ENCODE results near the gene MED7. TPM values are rescaled to one million over a fixed set of nuclear protein-coding genes. Genes with fewer than 3 reads are reported as not detected.

Gene MED7
- total RNA-seq, 2 experiments from 2014 or later: 7.0 to 8.7 TPM

GRCh38 chr5:157143127-157143971 lies 684 bp upstream of the MED7 start:
- ATAC-seq (ENCODE audit: poor library complexity) (peak; percentile 61), DNase-seq (peak; percentile 25 to 73 (median 46))
- Mint-ChIP-seq H3K36me3 (ENCODE audit: low read depth) (peaks cover 49% of the 10 kb centered on the region), H3K27ac (peak overlapping the region; percentile 98), H3K9me3 (no peaks in the 10 kb centered on the region), H3K27me3 (no peaks in the 10 kb centered on the region), H3K4me3 (peak overlapping the region; percentile 95), H3K4me1 (ENCODE audit: low read depth) (peaks cover 61% of the 10 kb centered on the region)
- intact Hi-C loops (cut with DNase I, micrococcal nuclease): loop anchor here (5.0 to 10.0 kb wide), 2 partner anchors 599 to 711 kb away; partner anchors contain the start of genes CLINT1 (in 1 of the 2) and LSM11 (in 1 of the 2)
- POLR2A ChIA-PET: interaction anchor here (0.7 to 2.9 kb wide), 56 partner anchors 9 to 588 kb away, joined by 3 to 60 read pairs (median 6); partner anchors contain the start of genes C5orf52, CYFIP2, HAVCR2 and ITK
- Histone ChIP-seq H3K27ac (ENCODE audit: low read depth in 1 of 2, low read length in 2 of 2) (peak overlapping the region; percentile 81 to 88), H3K4me1 (ENCODE audit: insufficient read depth, low read length) (peaks cover 36% of the 10 kb centered on the region), H3K36me3 (ENCODE audit: insufficient read depth, low read length) (peaks cover 13% of the 10 kb centered on the region), H3K27me3 (ENCODE audit: control insufficient read depth in 1 of 2, insufficient read depth in 2 of 2, low read length in 2 of 2) (no peaks in the 10 kb centered on the region), H3K9me3 (ENCODE audit: control insufficient read depth in 1 of 2, insufficient read depth in 1 of 2, low read length in 2 of 2) (no peaks in the 10 kb centered on the region), H3K4me3 (ENCODE audit: low read length) (peak overlapping the region; percentile 98)
- TF ChIP-seq CTCF (IDR thresholded peaks at IDR 0.05): no peak
- CTCF ChIA-PET: interaction anchor here (1.5 to 2.1 kb wide), 3 partner anchors 11 to 185 kb away, joined by 7 to 13 read pairs (median 7); no protein-coding TSS in a partner anchor

- Histone ChIP-seq H3K9me3 (ENCODE audit: control insufficient read depth in 1 of 2, insufficient read depth in 1 of 2, low read length in 2 of 2) (no peaks in the 10 kb centered on the region), H3K4me3 (ENCODE audit: low read length) (no peak overlapping the region), H3K27ac (ENCODE audit: low read depth in 1 of 2, low read length in 2 of 2) (no peak overlapping the region), H3K36me3 (ENCODE audit: insufficient read depth, low read length) (peaks cover 35% of the 10 kb centered on the region), H3K27me3 (ENCODE audit: control insufficient read depth in 1 of 2, insufficient read depth in 2 of 2, low read length in 2 of 2) (no peaks in the 10 kb centered on the region), H3K4me1 (ENCODE audit: insufficient read depth, low read length) (peaks cover 24% of the 10 kb centered on the region)
- ATAC-seq (ENCODE audit: poor library complexity) (no peak), DNase-seq (no peak)
- Mint-ChIP-seq H3K36me3 (ENCODE audit: low read depth) (peaks cover 60% of the 10 kb centered on the region), H3K27me3 (no peaks in the 10 kb centered on the region), H3K9me3 (no peaks in the 10 kb centered on the region), H3K4me3 (no peak overlapping the region), H3K4me1 (ENCODE audit: low read depth) (peaks cover 59% of the 10 kb centered on the region), H3K27ac (peak overlapping the region; percentile 27)
- ChIA-PET POLR2A (interaction anchor here (0.6 kb wide), 1 partner anchor 466 kb away, joined by 3 read pairs; no protein-coding TSS in a partner anchor), CTCF (interaction anchor here (0.9 kb wide), 1 partner anchor 191 kb away, joined by 3 read pairs; no protein-coding TSS in a partner anchor)
- intact Hi-C loops (cut with DNase I, micrococcal nuclease): loop anchor here in 1 of 2 experiments (10.0 kb wide), 1 partner anchor 337 kb away; no protein-coding TSS in a partner anchor
- TF ChIP-seq CTCF (IDR thresholded peaks at IDR 0.05): no peak
Measured at GRCh38 chr5:157137691-157138090, 5.0 kb downstream of the MED7 start.

GRCh38 chr5:157132281-157132612 lies 10.4 kb downstream of the MED7 start:
- Histone ChIP-seq H3K27ac (ENCODE audit: low read depth in 1 of 2, low read length in 2 of 2) (no peak overlapping the region), H3K4me3 (ENCODE audit: low read length) (no peak overlapping the region), H3K9me3 (ENCODE audit: control insufficient read depth in 1 of 2, insufficient read depth in 1 of 2, low read length in 2 of 2) (no peaks in the 10 kb centered on the region), H3K27me3 (ENCODE audit: control insufficient read depth in 1 of 2, insufficient read depth in 2 of 2, low read length in 2 of 2) (no peaks in the 10 kb centered on the region), H3K4me1 (ENCODE audit: insufficient read depth, low read length) (peaks cover 8% of the 10 kb centered on the region), H3K36me3 (ENCODE audit: insufficient read depth, low read length) (peaks cover 11% of the 10 kb centered on the region)
- H3K4me3 Mint-ChIP-seq: no peak overlapping the region
- CTCF ChIA-PET: interaction anchor here (1.1 to 1.7 kb wide), 3 partner anchors 10 to 186 kb away, joined by 3 to 7 read pairs (median 3); partner anchors contain the start of gene MED7
- DNase-seq (no peak), ATAC-seq (ENCODE audit: poor library complexity) (no peak)
- intact Hi-C loops (cut with DNase I, micrococcal nuclease): loop anchor here (2.0 to 10.0 kb wide), 8 partner anchors 195 to 1995 kb away; no protein-coding TSS in a partner anchor
- peaks cover 15% of the 10 kb centered on the region for H3K36me3 Mint-ChIP-seq (ENCODE audit: low read depth)
- TF ChIP-seq CTCF (IDR thresholded peaks at IDR 0.05): no peak
- POLR2A ChIA-PET: interaction anchor here (1.2 to 3.5 kb wide), 2 partner anchors 10 to 83 kb away, joined by 4 to 26 read pairs; partner anchors contain the start of gene MED7
- no peaks in the 10 kb centered on the region for H3K27me3 Mint-ChIP-seq
- no peaks in the 10 kb centered on the region for H3K9me3 Mint-ChIP-seq
- no peak overlapping the region for H3K27ac Mint-ChIP-seq
- H3K4me1 Mint-ChIP-seq (ENCODE audit: low read depth): peaks cover 38% of the 10 kb centered on the region

Measured in CD4-positive, alpha-beta T cell (primary cell).